ENCODE measurements around the gene TRPV3. TPM values are rescaled to one million over a fixed set of nuclear protein-coding genes. Genes with fewer than 3 reads are reported as not detected.

TRPV3 gene
- total RNA-seq, 1 experiment from 2014 or later, result 0.38 TPM

- DNase-seq, result no peak
- BruUV-seq (replicated peaks), result no TSS peak
- peaks cover 10% of the 10 kb centered on the region for H3K36me3 Mint-ChIP-seq (ENCODE audit: insufficient read depth, unreplicated experiment)
- H3K4me3 Mint-ChIP-seq (ENCODE audit: low read depth, unreplicated experiment), result no peak overlapping the region
- CTCF ChIA-PET, result interaction anchor here (1.0 kb wide), 1 partner anchor 38 kb away, joined by 3 read pairs; no protein-coding TSS in a partner anchor
- TF ChIP-seq CTCF (IDR thresholded peaks at IDR 0.05; ENCODE audit: unreplicated experiment), result no peak
- peaks cover 41% of the 10 kb centered on the region for H3K27me3 Mint-ChIP-seq (ENCODE audit: unreplicated experiment)
- intact Hi-C loops (cut with micrococcal nuclease; ENCODE audit: unreplicated experiment), result no loop called here
- H3K9me3 Mint-ChIP-seq (ENCODE audit: low read depth, unreplicated experiment), result peaks cover 5% of the 10 kb centered on the region
- no peaks in the 10 kb centered on the region for H3K4me1 Mint-ChIP-seq (ENCODE audit: low read depth, unreplicated experiment)
- H3K27ac Mint-ChIP-seq (ENCODE audit: unreplicated experiment), result no peak overlapping the region
Observed at GRCh38 chr17:3553419-3554401, 3.9 kb downstream of the TRPV3 start.

- Mint-ChIP-seq H3K4me3 (ENCODE audit: low read depth, unreplicated experiment) (no peak overlapping the region), H3K27ac (ENCODE audit: unreplicated experiment) (no peak overlapping the region)
- BruUV-seq (replicated peaks), result no TSS peak
Observed at GRCh38 chr17:3552916-3553315, 4.7 kb downstream of the TRPV3 start.

GRCh38 chr17:3551189-3551588 lies 6.4 kb downstream of the TRPV3 start:
- Mint-ChIP-seq H3K9me3 (ENCODE audit: low read depth, unreplicated experiment) (peaks cover 5% of the 10 kb centered on the region), H3K27me3 (ENCODE audit: unreplicated experiment) (peaks cover 41% of the 10 kb centered on the region), H3K36me3 (ENCODE audit: insufficient read depth, unreplicated experiment) (peaks cover 5% of the 10 kb centered on the region), H3K4me3 (ENCODE audit: low read depth, unreplicated experiment) (no peak overlapping the region), H3K27ac (ENCODE audit: unreplicated experiment) (no peak overlapping the region), H3K4me1 (ENCODE audit: low read depth, unreplicated experiment) (no peaks in the 10 kb centered on the region)
- intact Hi-C loops (cut with micrococcal nuclease; ENCODE audit: unreplicated experiment), result no loop called here
- no TSS peak for BruUV-seq (replicated peaks)
- DNase-seq, result no peak
- CTCF ChIA-PET, result no interaction called here
- TF ChIP-seq CTCF (IDR thresholded peaks at IDR 0.05; ENCODE audit: unreplicated experiment), result no peak

More at GRCh38 chr17:3552916-3553315, 4.7 kb downstream of the TRPV3 start:
- H3K36me3 Mint-ChIP-seq (ENCODE audit: insufficient read depth, unreplicated experiment), result peaks cover 10% of the 10 kb centered on the region
- no peak for DNase-seq
- intact Hi-C loops (cut with micrococcal nuclease; ENCODE audit: unreplicated experiment), result no loop called here
- peaks cover 5% of the 10 kb centered on the region for H3K9me3 Mint-ChIP-seq (ENCODE audit: low read depth, unreplicated experiment)
- peaks cover 41% of the 10 kb centered on the region for H3K27me3 Mint-ChIP-seq (ENCODE audit: unreplicated experiment)
- no peak for TF ChIP-seq CTCF (IDR thresholded peaks at IDR 0.05; ENCODE audit: unreplicated experiment)
- CTCF ChIA-PET, result no interaction called here
- H3K4me1 Mint-ChIP-seq (ENCODE audit: low read depth, unreplicated experiment), result no peaks in the 10 kb centered on the region

DNA sequence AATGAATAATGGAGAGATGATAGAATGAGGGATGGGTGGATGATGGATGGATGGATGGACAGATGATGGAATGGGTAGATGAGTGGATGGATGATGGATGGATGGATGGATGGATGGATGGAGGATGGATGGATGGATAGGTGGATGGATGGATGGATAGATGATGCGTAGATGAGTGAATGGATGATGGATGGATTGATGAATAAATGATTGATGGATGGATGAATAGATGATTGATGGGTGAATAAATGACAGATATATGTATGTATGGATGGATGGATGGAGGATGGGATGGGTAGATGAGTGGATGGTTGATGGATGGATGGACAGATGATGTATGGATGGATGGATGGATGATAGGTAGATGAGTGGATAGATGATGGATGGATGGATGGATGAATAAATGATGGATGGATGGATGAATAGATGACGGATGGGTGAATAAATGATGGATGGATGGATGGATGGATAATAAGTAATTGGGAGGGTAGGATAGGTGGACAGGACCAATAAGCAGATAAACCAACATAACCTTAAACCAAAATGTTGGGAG lies 7.9 kb downstream of the TRPV3 start:
- BruUV-seq (replicated peaks), result no TSS peak
- CTCF ChIA-PET, result no interaction called here
- DNase-seq, result no peak
- H3K27ac Mint-ChIP-seq (ENCODE audit: unreplicated experiment), result no peak overlapping the region
- peaks cover 5% of the 10 kb centered on the region for H3K9me3 Mint-ChIP-seq (ENCODE audit: low read depth, unreplicated experiment)
- no peaks in the 10 kb centered on the region for H3K36me3 Mint-ChIP-seq (ENCODE audit: insufficient read depth, unreplicated experiment)
- no peaks in the 10 kb centered on the region for H3K4me1 Mint-ChIP-seq (ENCODE audit: low read depth, unreplicated experiment)
- no peak for TF ChIP-seq CTCF (IDR thresholded peaks at IDR 0.05; ENCODE audit: unreplicated experiment)
- peaks cover 41% of the 10 kb centered on the region for H3K27me3 Mint-ChIP-seq (ENCODE audit: unreplicated experiment)
- intact Hi-C loops (cut with micrococcal nuclease; ENCODE audit: unreplicated experiment), result no loop called here
- no peak overlapping the region for H3K4me3 Mint-ChIP-seq (ENCODE audit: low read depth, unreplicated experiment)

Measured in Calu3 (cell line).